GM12864 (cell line): ENCODE results near the gene USP9X.

Experiments used
- DNase-seq: peaks from one replicate; pipeline ENCODE4 v3.0.0-alpha.2; 2011; ENCODE audit warnings: low read depth
- H3K4me3 ChIP-seq: 2 replicates; pipeline ENCODE4 v1.5.1; 2011; ENCODE audit warnings: mild to moderate bottlenecking, low read depth, low read length, control low read depth
- TF ChIP-seq, protein P1 (sequence below): IDR thresholded peaks from 2 replicates; pipeline ENCODE4 v1.5.1; 2011; ENCODE audit warnings: low read depth, mild to moderate bottlenecking, moderate library complexity, low read length, control low read depth, inconsistent platforms; ENCODE audit errors: missing control alignments

Gene USP9X

DNA sequence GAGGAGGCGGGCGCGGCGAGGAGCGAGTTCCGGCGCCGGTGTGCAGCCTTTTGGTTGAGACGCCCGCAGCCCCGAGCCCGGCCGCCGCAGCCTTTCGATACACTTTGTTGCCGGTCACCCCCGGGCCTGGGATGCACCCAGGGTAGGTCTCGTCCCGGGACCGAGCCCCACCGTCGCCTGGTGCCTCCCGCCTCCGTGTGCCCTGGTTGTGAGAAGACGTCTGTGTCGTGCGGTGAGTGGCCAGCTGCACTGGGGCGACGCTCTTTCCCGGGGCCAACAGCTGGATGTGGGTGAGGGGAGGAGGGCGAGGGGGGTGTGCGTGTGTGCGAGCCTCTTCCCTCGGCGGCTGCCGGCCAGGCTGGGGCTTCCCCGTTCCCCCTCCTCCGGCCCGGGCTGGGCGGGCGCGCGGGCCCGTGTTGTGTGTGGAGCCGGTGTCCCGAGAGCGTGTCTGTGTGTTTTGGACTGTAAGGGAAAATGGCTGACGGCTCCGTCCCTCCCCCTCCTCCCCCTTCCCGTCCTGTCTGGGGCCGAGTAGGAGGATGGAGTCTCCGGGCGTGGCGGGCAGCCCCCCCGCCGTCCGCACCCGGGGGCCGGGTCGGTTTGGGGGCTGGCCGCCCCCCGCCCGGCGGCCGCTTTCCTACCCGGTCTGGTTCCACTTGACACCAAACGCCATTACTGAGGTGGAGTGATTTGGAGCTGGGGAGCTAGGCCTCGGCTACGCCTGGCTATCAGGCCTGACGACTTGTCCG, 807 bp downstream of the USP9X start:
- no peak for DNase-seq
- TF ChIP-seq, protein P1, sequence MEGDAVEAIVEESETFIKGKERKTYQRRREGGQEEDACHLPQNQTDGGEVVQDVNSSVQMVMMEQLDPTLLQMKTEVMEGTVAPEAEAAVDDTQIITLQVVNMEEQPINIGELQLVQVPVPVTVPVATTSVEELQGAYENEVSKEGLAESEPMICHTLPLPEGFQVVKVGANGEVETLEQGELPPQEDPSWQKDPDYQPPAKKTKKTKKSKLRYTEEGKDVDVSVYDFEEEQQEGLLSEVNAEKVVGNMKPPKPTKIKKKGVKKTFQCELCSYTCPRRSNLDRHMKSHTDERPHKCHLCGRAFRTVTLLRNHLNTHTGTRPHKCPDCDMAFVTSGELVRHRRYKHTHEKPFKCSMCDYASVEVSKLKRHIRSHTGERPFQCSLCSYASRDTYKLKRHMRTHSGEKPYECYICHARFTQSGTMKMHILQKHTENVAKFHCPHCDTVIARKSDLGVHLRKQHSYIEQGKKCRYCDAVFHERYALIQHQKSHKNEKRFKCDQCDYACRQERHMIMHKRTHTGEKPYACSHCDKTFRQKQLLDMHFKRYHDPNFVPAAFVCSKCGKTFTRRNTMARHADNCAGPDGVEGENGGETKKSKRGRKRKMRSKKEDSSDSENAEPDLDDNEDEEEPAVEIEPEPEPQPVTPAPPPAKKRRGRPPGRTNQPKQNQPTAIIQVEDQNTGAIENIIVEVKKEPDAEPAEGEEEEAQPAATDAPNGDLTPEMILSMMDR: no peak
- H3K4me3 ChIP-seq: peak overlapping the region; percentile 85

DNA sequence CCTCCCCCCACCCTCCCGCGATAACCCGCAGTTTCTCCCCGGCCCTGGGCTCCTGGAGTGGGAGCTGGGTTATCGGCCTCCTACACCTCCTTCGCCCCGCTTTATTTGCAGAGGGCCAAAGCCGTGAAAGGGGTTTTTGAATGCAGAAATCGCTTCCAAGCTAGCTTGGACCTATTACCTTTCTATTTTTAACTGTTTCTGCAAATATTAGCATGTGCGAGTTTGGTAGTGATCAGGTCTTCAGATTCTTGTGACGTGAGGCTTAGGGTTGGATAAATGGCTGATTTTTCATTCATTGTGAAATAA, 1.3 kb downstream of the USP9X start:
- H3K4me3 ChIP-seq: peak overlapping the region; percentile 85
- TF ChIP-seq, protein P1: no peak
- DNase-seq: no peak

DNA sequence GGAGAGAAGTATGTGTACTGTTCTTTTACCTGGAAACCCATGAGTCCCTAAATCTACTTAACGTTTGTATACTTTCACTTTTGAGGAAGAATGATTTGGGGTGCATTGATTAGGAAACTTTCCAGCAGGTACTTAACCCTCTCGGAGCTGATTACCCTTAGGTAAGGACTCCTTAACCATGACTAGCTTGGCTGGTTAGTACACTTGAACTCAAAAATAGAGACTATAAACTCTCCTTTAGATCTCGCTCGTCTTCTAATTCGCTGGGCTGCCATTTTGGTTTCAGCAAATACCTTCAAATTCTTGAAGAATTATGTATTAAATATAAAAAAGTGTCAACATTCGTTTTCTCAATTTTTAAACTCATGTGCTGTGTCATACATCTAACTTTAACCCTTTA, 2.0 kb downstream of the USP9X start:
- DNase-seq: no peak
- H3K4me3 ChIP-seq: peak overlapping the region; percentile 85
- TF ChIP-seq, protein P1: no peak

DNA sequence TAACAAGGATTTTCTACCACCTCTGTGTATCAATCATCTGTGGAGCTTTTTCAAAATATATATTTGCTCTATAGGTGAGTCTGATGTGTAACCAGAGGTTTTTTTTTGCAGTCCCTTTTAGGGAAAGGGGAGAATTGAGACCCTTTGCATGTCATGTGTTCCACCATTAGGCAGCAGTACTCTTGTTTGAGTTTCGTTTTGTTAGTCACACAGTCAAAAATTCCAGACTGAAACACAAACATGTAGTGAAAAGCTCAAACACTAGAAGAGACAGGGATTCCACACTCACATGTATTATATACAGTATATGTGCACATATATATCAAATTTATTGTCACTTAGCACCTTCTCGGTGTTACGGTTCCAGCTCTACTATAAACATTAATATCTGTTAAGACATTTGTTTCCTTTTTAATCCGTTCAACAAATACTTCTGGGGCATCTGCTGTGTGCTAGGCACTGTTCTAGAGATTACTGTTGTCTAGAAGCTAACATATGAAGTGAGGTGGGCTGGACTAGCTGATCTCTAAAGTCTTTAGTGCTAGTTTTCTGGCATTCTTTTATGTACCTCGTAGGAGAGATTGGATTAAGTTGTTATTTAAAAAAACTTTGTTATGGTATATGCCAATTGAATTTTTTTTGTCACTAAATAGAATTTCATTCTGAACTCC, 5.5 kb downstream of the USP9X start:
- TF ChIP-seq, protein P1: no peak
- no peak for DNase-seq
- H3K4me3 ChIP-seq: no peak overlapping the region; the same call in 1 of the 2 replicates

DNA sequence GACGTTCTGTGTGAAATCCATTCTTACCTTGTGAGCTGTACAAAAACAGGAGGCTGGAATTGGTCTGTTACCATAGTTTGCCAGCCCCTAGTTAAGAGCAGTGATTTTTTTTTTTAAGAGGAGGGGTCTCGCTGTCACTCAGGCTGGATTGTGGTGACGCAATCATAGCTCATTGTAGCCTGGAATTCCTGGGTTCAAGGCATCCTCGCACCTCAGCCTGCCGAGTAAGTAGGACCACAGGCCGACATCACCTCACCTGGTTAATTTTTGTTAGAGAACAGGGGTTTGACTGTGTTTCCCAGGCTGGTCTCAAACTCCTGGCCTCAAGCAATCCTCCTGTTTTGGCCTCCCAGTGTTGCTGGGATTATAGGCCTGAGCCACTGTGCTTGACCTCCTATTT, 7.5 kb downstream of the USP9X start:
- DNase-seq: no peak
- no peak overlapping the region for H3K4me3 ChIP-seq
- TF ChIP-seq, protein P1: no peak

DNA sequence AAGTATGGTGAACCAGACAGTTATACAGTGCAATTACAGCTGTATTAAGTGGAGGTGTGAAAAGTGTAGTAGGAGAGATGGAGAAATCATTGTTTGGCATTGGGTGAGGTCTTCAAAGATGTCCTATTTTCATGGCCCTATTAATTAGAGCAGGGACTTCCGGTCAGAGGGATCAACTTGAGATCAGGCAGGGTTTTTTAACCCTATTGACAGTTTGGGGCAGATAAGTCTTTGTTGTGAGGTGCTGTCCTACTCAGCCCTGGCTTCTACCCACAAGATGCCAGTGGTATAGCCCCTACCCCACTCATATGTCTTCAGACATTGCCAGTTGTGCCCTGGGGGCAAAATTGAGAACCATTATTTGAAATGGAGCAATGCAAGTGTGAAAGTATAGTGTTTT, 9.9 kb downstream of the USP9X start:
- TF ChIP-seq, protein P1: no peak
- DNase-seq: no peak
- H3K4me3 ChIP-seq: no peak overlapping the region

DNA sequence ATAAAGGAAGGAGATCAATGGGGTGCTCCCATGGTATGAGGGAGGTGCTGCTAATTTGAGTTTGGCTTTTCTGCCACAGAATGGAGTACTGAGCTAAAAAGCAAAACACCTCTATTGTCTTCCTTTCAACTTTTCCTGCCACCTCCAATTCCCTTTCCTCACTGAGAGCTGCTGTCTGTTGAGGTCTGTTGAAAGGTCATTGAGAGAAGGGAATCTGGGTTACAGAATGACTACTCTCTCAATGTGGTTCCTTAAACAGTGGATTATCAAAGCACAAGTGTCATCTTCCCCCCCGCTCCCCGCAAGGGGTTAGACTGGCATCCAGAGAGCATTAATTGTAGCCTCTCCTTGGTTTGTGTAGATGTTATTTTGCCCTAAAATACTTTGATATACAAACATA, 10.7 kb downstream of the USP9X start:
- no peak for DNase-seq
- H3K4me3 ChIP-seq: no peak overlapping the region
- TF ChIP-seq, protein P1: no peak
